ENCODE data around the gene UNC5B. TPM values are rescaled to one million over a fixed set of nuclear protein-coding genes. Genes with fewer than 3 reads are reported as not detected.
A peak's percentile ranks its signal among the peaks of the same experiment; 100 is the strongest.

The UNC5B gene
- total RNA-seq, 4 donors from 2014 or later = 2.2 to 3.7 (median 3.2) TPM

DNA sequence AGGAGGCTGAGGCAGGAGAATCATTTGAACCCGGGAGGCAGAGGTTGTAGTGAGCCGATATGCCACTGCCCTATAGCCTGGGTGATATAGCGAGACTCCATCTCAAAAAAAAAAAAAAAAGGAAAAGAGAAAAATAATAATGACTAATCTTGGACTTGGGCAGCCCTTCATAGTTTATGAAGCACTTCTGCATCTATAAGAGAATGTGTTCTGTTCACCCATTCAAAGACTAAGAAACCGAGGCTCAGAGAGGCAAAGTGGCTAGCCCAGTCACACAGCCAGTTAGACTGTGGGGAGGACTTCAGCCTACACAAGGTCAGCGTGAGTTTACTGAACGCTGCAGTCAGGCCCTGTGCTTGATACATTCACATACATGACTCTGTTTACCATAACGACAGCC, 46.9 kb downstream of the UNC5B start:
- H3K9me3 ChIP-seq = no peaks in the 10 kb centered on the region
- no peak for ATAC-seq
- H3K4me1 ChIP-seq = peaks cover 0 to 47% (median 12%) of the 10 kb centered on the region in 3 donors
- no peak for TF ChIP-seq EP300 (IDR thresholded peaks at IDR 0.05)
- TF ChIP-seq, protein P1, sequence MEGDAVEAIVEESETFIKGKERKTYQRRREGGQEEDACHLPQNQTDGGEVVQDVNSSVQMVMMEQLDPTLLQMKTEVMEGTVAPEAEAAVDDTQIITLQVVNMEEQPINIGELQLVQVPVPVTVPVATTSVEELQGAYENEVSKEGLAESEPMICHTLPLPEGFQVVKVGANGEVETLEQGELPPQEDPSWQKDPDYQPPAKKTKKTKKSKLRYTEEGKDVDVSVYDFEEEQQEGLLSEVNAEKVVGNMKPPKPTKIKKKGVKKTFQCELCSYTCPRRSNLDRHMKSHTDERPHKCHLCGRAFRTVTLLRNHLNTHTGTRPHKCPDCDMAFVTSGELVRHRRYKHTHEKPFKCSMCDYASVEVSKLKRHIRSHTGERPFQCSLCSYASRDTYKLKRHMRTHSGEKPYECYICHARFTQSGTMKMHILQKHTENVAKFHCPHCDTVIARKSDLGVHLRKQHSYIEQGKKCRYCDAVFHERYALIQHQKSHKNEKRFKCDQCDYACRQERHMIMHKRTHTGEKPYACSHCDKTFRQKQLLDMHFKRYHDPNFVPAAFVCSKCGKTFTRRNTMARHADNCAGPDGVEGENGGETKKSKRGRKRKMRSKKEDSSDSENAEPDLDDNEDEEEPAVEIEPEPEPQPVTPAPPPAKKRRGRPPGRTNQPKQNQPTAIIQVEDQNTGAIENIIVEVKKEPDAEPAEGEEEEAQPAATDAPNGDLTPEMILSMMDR (IDR thresholded peaks at IDR 0.05) = no peak
- TF ChIP-seq POLR2AphosphoS5 (IDR thresholded peaks at IDR 0.05) = no peak
- no peak for TF ChIP-seq POLR2A (IDR thresholded peaks at IDR 0.05)
- WGBS, 2 donors (ENCODE audit: low coverage in 1 of 2) = 98 to 100% methylated on average over 4 to 5 of the region's 7 CpGs
- no peaks in the 10 kb centered on the region for H3K27me3 ChIP-seq
- H3K27ac ChIP-seq = no peak overlapping the region
- no peak overlapping the region for H3K4me3 ChIP-seq
- no peaks in the 10 kb centered on the region for H3K36me3 ChIP-seq

DNA sequence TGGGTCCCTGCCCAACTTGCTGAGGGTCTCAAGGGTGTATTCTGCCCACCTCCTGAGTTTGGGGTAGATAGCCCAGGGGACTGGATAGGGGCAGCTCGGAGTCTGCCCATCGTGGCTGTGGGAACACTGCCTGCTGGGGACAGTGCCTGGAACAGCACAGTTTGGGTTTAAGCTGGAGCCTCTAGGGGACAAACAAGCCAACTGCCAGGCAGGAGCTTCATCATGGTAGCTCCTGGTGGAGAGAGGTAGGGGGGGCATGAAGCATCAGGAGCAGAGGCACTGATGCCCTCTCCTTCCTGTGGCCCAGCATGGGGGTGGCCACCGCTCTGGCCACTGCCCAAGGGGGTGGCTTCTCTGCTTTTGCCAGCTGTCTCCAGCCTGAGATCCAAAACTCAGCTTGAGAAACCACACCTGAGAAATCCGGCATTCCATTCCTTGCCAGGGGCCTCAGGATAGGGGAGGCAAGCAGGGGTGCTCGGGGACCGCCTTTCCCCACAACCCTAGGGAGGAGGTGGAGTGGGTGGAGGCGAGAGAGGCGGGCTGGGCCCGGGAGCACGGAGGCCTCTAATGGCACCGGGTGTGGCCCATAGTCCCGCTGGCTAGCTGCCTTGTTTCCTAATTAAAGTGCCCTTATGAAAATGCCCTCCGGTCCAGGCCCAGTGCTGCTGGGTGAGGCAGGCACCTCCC, 47.6 kb downstream of the UNC5B start:
- no peaks in the 10 kb centered on the region for H3K36me3 ChIP-seq
- H3K9me3 ChIP-seq = no peaks in the 10 kb centered on the region
- H3K27ac ChIP-seq = peak overlapping the region in 1 of 4 donors; percentile 38
- no peak overlapping the region for H3K4me3 ChIP-seq
- no peak for ATAC-seq
- no peaks in the 10 kb centered on the region for H3K27me3 ChIP-seq
- H3K4me1 ChIP-seq = peaks cover 0 to 47% (median 12%) of the 10 kb centered on the region in 3 donors
- TF ChIP-seq POLR2A (IDR thresholded peaks at IDR 0.05) (no peak), EP300 (IDR thresholded peaks at IDR 0.05) (no peak), POLR2AphosphoS5 (IDR thresholded peaks at IDR 0.05) (no peak)
- TF ChIP-seq, protein P1 (IDR thresholded peaks at IDR 0.05) = no peak
- no CpG with 5 or more reads among the region's 13 CpGs for WGBS, 2 donors (ENCODE audit: low coverage in 1 of 2)

DNA sequence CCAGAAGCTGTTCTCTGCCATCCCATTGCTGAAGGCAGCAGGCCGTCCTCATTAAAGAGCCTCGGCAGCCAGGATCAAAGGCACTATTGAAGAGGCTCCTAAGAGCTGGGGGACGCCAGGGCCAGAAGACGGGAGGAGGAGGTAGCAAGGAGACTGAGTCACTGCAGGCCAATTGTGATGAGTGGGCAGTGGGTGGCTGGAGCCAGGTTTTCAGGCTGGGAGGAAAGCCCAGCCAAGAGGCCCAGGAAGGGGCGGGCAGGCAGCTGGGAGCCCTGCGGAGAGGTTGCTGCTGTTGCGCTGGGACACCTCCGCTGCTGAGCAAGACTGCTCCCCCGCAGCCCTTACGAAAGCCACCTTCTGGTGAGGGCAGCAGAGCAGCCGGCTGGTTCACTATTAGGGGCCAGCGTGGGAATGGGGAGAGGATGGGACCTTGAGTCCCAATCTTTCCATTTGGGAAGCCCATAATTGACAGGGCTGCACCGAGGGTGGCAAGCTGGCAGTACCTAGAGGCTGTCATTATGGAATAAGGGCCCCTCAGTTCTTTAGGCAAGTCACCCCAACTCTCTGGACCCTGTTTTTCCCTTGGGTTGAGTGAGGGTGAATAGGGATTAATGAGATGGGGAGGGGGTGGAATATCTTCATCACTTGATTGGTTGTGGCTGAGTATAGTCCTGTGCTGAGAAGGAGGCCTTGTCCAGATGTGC, 48.4 kb downstream of the UNC5B start:
- H3K27me3 ChIP-seq = no peaks in the 10 kb centered on the region
- TF ChIP-seq POLR2A (IDR thresholded peaks at IDR 0.05) = no peak
- TF ChIP-seq, protein P1 (IDR thresholded peaks at IDR 0.05) = no peak
- TF ChIP-seq EP300 (IDR thresholded peaks at IDR 0.05) = no peak
- no peak for TF ChIP-seq POLR2AphosphoS5 (IDR thresholded peaks at IDR 0.05)
- H3K4me3 ChIP-seq = no peak overlapping the region
- H3K27ac ChIP-seq = peak overlapping the region in 1 of 4 donors; percentile 38
- no peaks in the 10 kb centered on the region for H3K9me3 ChIP-seq
- WGBS, 2 donors (ENCODE audit: low coverage in 1 of 2) = 60 to 63% methylated on average over 1 to 2 of the region's 13 CpGs
- ATAC-seq = peak; percentile 32
- no peaks in the 10 kb centered on the region for H3K36me3 ChIP-seq
- peaks cover 0 to 40% (median 11%) of the 10 kb centered on the region in 3 donors for H3K4me1 ChIP-seq

GRCh38 chr10:71262027-71262426, 49.7 kb downstream of the UNC5B start:
- TF ChIP-seq EP300 (IDR thresholded peaks at IDR 0.05) (no peak), POLR2A (IDR thresholded peaks at IDR 0.05) (no peak), POLR2AphosphoS5 (IDR thresholded peaks at IDR 0.05) (no peak)
- TF ChIP-seq, protein P1 (IDR thresholded peaks at IDR 0.05) = no peak
- Histone ChIP-seq H3K9me3 (no peaks in the 10 kb centered on the region), H3K36me3 (no peaks in the 10 kb centered on the region), H3K4me1 (peaks cover 0 to 42% (median 9%) of the 10 kb centered on the region in 3 donors), H3K27ac (no peak overlapping the region), H3K27me3 (no peaks in the 10 kb centered on the region), H3K4me3 (no peak overlapping the region)
- 100% methylated on average over 1 of the region's 8 CpGs; no CpG with 5 or more reads in 1 of the 2 donors for WGBS, 2 donors (ENCODE audit: low coverage in 1 of 2)
- no peak for ATAC-seq

Measured in gastroesophageal sphincter (tissue), 4 donors.